Gastroesophageal sphincter (tissue), 4 donors: ENCODE measurements around the gene CDH4. TPM values are rescaled to one million over a fixed set of nuclear protein-coding genes. Genes with fewer than 3 reads are reported as not detected.
"Not testable (repeated sequence)": the region's sequence is repeated elsewhere in the genome, so short reads cannot be mapped to it uniquely, and the experiment has no call there.

Experiments
- ATAC-seq: fragments of 150-250 bp; one replicate; pipeline ENCODE4 v1.9.1; 2016; ENCODE audit warnings: mild to moderate bottlenecking, moderate library complexity
- H3K27ac ChIP-seq, 4 donors: fragments of 200-600 bp; sonication (generic) in 3 of 4; 1 replicate in 3 of 4; 2 replicates in 1 of 4; pipeline ENCODE4 v1.5.1; 2016 to 2019
- H3K27me3 ChIP-seq: fragments of 200-600 bp; sonication (generic); one replicate; pipeline ENCODE4 v1.5.1; 2019
- H3K36me3 ChIP-seq, 2 donors: fragments of 200-600 bp; sonication (generic); one replicate each; pipeline ENCODE4 v1.5.1; 2019; ENCODE audit warnings: control low read depth in 1 of 2
- H3K4me1 ChIP-seq, 3 donors: fragments of 200-600 bp; sonication (generic); 1 replicate in 2 of 3; 2 replicates in 1 of 3; pipeline ENCODE4 v1.5.1; 2016 to 2019; ENCODE audit warnings: control low read depth in 2 of 3
- H3K4me3 ChIP-seq, 2 donors: fragments of 200-600 bp; sonication (generic); one replicate each; pipeline ENCODE4 v1.5.1; 2019; ENCODE audit warnings: mild to moderate bottlenecking in 1 of 2, moderate library complexity in 1 of 2
- H3K9me3 ChIP-seq, 3 donors: fragments of 200-600 bp; sonication (generic); one replicate each; pipeline ENCODE4 v1.5.1; 2017 to 2019; ENCODE audit warnings: control low read depth in 2 of 3
- CTCF ChIP-seq, 4 experiments: fragments of 200-600 bp in 2 of 4; fragments of 450-650 bp in 2 of 4; sonication (generic) in 1 of 4; IDR thresholded peaks; one replicate each; pipeline ENCODE4 v1.5.1; 2017 to 2019; ENCODE audit warnings: antibody characterized with exemption in 4 of 4, mild to moderate bottlenecking in 2 of 4, moderate library complexity in 2 of 4
- EP300 ChIP-seq: sonication (generic); formaldehyde crosslinking; IDR thresholded peaks from one replicate; pipeline ENCODE4 v1.6.1; 2017; ENCODE audit warnings: antibody characterized with exemption, mild to moderate bottlenecking
- POLR2A ChIP-seq, 2 donors: fragments of 450-650 bp; IDR thresholded peaks; one replicate each; pipeline ENCODE4 v1.6.1; 2017; ENCODE audit warnings: antibody characterized with exemption in 2 of 2, mild to moderate bottlenecking in 2 of 2, moderate library complexity in 1 of 2
- POLR2AphosphoS5 ChIP-seq: sonication (generic); formaldehyde crosslinking; IDR thresholded peaks from one replicate; pipeline ENCODE4 v1.6.1; 2017; ENCODE audit warnings: antibody characterized with exemption
- WGBS, 2 donors: methylation state at CpG; one replicate each; pipeline ENCODE4 v1.1.5; 2018; ENCODE audit warnings: low coverage in 1 of 2; 5-methylcytosine and 5-hydroxymethylcytosine counted together
- total RNA-seq, 4 donors: library from RNA; depleted of rRNA; stranded (reverse); fragments of >200 nt; gene quantifications; one replicate each; pipeline ENCODE4 v1.1.0, GENCODE V29; 2016

Gene CDH4
- total RNA-seq, 4 donors from 2014 or later = under 0.01 to 1.5 (median 0.42) TPM; not detected in 1

- 70 to 76% methylated on average over 3 to 11 of the region's 11 CpGs for WGBS, 2 donors
Observed at GRCh38 chr20:61404303-61404702, 152.2 kb downstream of the CDH4 start.

GRCh38 chr20:61405007-61405406 is 152.9 kb downstream of the CDH4 start:
- TF ChIP-seq EP300 = no peak
- TF ChIP-seq POLR2AphosphoS5 = no peak
- TF ChIP-seq POLR2A (IDR thresholded peaks at IDR 0.05) = no peak
- no peak for TF ChIP-seq CTCF (IDR thresholded peaks at IDR 0.05)
- Histone ChIP-seq H3K36me3 (no peaks in the 10 kb centered on the region), H3K27ac (no peak overlapping the region), H3K9me3 (peaks cover 0 to 18% (median 0%) of the 10 kb centered on the region in 3 donors), H3K27me3 (no peaks in the 10 kb centered on the region), H3K4me3 (no peak overlapping the region), H3K4me1 (no peaks in the 10 kb centered on the region)
- 60 to 100% methylated on average over 1 of the region's 14 CpGs for WGBS, 2 donors
- ATAC-seq = no peak

More at GRCh38 chr20:61404303-61404702, 152.2 kb downstream of the CDH4 start:
- no peak overlapping the region for H3K4me3 ChIP-seq
- TF ChIP-seq POLR2A (IDR thresholded peaks at IDR 0.05) (no peak), POLR2AphosphoS5 (no peak), EP300 (no peak), CTCF (IDR thresholded peaks at IDR 0.05) (no peak)
- no peak overlapping the region for H3K27ac ChIP-seq
- no peaks in the 10 kb centered on the region for H3K4me1 ChIP-seq
- H3K36me3 ChIP-seq = no peaks in the 10 kb centered on the region
- no peak for ATAC-seq
- peaks cover 0 to 18% (median 0%) of the 10 kb centered on the region in 3 donors for H3K9me3 ChIP-seq
- no peaks in the 10 kb centered on the region for H3K27me3 ChIP-seq

GRCh38 chr20:61406773-61407172 is 154.7 kb downstream of the CDH4 start:
- not testable (repeated sequence) for ATAC-seq, H3K27ac ChIP-seq, H3K4me1 ChIP-seq, H3K36me3 ChIP-seq, H3K4me3 ChIP-seq, H3K27me3 ChIP-seq
- H3K9me3 ChIP-seq = peaks cover 0 to 10% (median 0%) of the 10 kb centered on the region in 3 donors
- WGBS, 2 donors = 70 to 79% methylated on average over 4 to 8 of the region's 8 CpGs

- TF ChIP-seq POLR2A (IDR thresholded peaks at IDR 0.05) (no peak), EP300 (no peak), CTCF (IDR thresholded peaks at IDR 0.05) (no peak), POLR2AphosphoS5 (no peak)
- no peak for ATAC-seq
- H3K27ac ChIP-seq = no peak overlapping the region
- H3K4me1 ChIP-seq = no peaks in the 10 kb centered on the region
- peaks cover 0 to 6% (median 0%) of the 10 kb centered on the region in 3 donors for H3K9me3 ChIP-seq
- peaks cover 5% of the 10 kb centered on the region for H3K27me3 ChIP-seq
- no peaks in the 10 kb centered on the region for H3K36me3 ChIP-seq
- WGBS, 2 donors = 57 to 74% methylated on average over 6 of the region's 6 CpGs
- no peak overlapping the region for H3K4me3 ChIP-seq
Observed at GRCh38 chr20:61407561-61407960, 155.5 kb downstream of the CDH4 start.

GRCh38 chr20:61408951-61409740 is 157.1 kb downstream of the CDH4 start:
- Histone ChIP-seq H3K4me1 (no peaks in the 10 kb centered on the region), H3K36me3 (no peaks in the 10 kb centered on the region), H3K27ac (no peak overlapping the region), H3K27me3 (peaks cover 19% of the 10 kb centered on the region), H3K4me3 (no peak overlapping the region), H3K9me3 (peaks cover 0 to 11% (median 0%) of the 10 kb centered on the region in 3 donors)
- no peak for TF ChIP-seq POLR2A (IDR thresholded peaks at IDR 0.05)
- TF ChIP-seq CTCF (IDR thresholded peaks at IDR 0.05) = no peak
- TF ChIP-seq EP300 = no peak
- no peak for TF ChIP-seq POLR2AphosphoS5
- 79 to 82% methylated on average over 14 of the region's 20 CpGs for WGBS, 2 donors
- ATAC-seq = no peak
